Adrenal gland (tissue), 5 donors: ENCODE data around the gene VPS35L.

Source experiments
- POLR2A ChIP-seq, 2 donors: fragments of 450-650 bp; IDR thresholded peaks; one replicate each; pipeline ENCODE4 v1.6.1; 2017; ENCODE audit warnings: antibody characterized with exemption in 2 of 2, mild to moderate bottlenecking in 2 of 2, moderate library complexity in 1 of 2
- TF ChIP-seq, protein P1 (sequence below), 6 experiments: fragments of 450-650 bp in 4 of 6; fragments of 200-600 bp in 2 of 6; sonication (generic) in 1 of 6; IDR thresholded peaks; 1 replicate in 5 of 6; 2 replicates in 1 of 6; pipeline versions ENCODE4 v1.5.1 to v1.8.0; 2016 to 2021; ENCODE audit warnings: antibody characterized with exemption in 6 of 6, mild to moderate bottlenecking in 2 of 6, moderate library complexity in 1 of 6
- donor health status: DM: no; HTN: no; CAD: no.

DNA sequence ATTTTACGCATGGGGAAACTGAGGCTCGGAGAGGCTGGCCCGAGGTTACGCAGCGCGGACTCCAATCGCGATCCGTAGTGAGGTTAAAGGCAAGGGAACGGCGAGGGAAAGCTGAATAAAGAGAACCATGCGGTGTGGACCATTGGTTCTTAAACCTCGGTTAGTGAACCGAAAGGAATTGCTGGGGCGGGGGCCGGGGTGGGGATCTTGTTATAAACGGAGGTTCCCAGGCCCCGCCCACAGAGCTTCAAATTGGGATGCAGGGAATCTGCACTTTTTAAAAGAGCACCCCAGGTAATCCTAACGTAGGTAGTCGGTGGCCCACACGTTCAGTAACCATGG lies 163.1 kb downstream of the VPS35L start:
- TF ChIP-seq, protein P1, sequence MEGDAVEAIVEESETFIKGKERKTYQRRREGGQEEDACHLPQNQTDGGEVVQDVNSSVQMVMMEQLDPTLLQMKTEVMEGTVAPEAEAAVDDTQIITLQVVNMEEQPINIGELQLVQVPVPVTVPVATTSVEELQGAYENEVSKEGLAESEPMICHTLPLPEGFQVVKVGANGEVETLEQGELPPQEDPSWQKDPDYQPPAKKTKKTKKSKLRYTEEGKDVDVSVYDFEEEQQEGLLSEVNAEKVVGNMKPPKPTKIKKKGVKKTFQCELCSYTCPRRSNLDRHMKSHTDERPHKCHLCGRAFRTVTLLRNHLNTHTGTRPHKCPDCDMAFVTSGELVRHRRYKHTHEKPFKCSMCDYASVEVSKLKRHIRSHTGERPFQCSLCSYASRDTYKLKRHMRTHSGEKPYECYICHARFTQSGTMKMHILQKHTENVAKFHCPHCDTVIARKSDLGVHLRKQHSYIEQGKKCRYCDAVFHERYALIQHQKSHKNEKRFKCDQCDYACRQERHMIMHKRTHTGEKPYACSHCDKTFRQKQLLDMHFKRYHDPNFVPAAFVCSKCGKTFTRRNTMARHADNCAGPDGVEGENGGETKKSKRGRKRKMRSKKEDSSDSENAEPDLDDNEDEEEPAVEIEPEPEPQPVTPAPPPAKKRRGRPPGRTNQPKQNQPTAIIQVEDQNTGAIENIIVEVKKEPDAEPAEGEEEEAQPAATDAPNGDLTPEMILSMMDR (IDR thresholded peaks at IDR 0.05) = no peak
- no peak for TF ChIP-seq POLR2A (IDR thresholded peaks at IDR 0.05)
